ENCODE results near the gene ZCCHC9. TPM values are rescaled to one million over a fixed set of nuclear protein-coding genes. Genes with fewer than 3 reads are reported as not detected.

The ZCCHC9 gene
- total and polyA plus RNA-seq, 9 donors: 14.7 to 27.8 (median 20.7) TPM

GRCh38 chr5:81353189-81353588 lies 51.8 kb downstream of the ZCCHC9 start:
- Histone ChIP-seq H3K4me1 (ENCODE audit: insufficient read depth) (no peaks in the 10 kb centered on the region), H3K27ac (no peak overlapping the region), H3K9me3 (no peaks in the 10 kb centered on the region), H3K27me3 (no peaks in the 10 kb centered on the region), H3K36me3 (no peaks in the 10 kb centered on the region), H3K4me3 (no peak overlapping the region)
- 62 to 70% (median 64%) methylated on average over 5 of the region's 5 CpGs for whole genome bisulfite sequencing, 3 donors
- intact Hi-C loops (cut with DNase I): no loop called here
- DNase-seq: no peak
- TF ChIP-seq POLR2A (IDR thresholded peaks at IDR 0.05) (no peak), CTCF (IDR thresholded peaks at IDR 0.05) (no peak), EP300 (IDR thresholded peaks at IDR 0.05) (no peak)

GRCh38 chr5:81354093-81354492 lies 52.7 kb downstream of the ZCCHC9 start:
- Histone ChIP-seq H3K4me3 (no peak overlapping the region), H3K27ac (no peak overlapping the region), H3K36me3 (no peaks in the 10 kb centered on the region), H3K4me1 (ENCODE audit: insufficient read depth) (no peaks in the 10 kb centered on the region), H3K27me3 (no peaks in the 10 kb centered on the region), H3K9me3 (no peaks in the 10 kb centered on the region)
- TF ChIP-seq POLR2A (IDR thresholded peaks at IDR 0.05) (no peak), CTCF (IDR thresholded peaks at IDR 0.05) (no peak)
- intact Hi-C loops (cut with DNase I): no loop called here
- 75 to 82% (median 82%) methylated on average over 2 of the region's 2 CpGs for WGBS, 3 donors
- DNase-seq: no peak

- H3K27ac ChIP-seq: no peak overlapping the region
- no peaks in the 10 kb centered on the region for H3K36me3 ChIP-seq
- DNase-seq: no peak
- H3K27me3 ChIP-seq: no peaks in the 10 kb centered on the region
- 81 to 82% (median 82%) methylated on average over 11 of the region's 11 CpGs for WGBS, 3 donors
- no peak overlapping the region for H3K4me3 ChIP-seq
- intact Hi-C loops (cut with DNase I): no loop called here
- H3K9me3 ChIP-seq: no peaks in the 10 kb centered on the region
- no peaks in the 10 kb centered on the region for H3K4me1 ChIP-seq (ENCODE audit: insufficient read depth)
- no peak for TF ChIP-seq CTCF (IDR thresholded peaks at IDR 0.05)
- TF ChIP-seq EP300 (IDR thresholded peaks at IDR 0.05): no peak
- no peak for TF ChIP-seq POLR2A (IDR thresholded peaks at IDR 0.05)
Observed at GRCh38 chr5:81355291-81356251, 54.2 kb downstream of the ZCCHC9 start.

- H3K9me3 ChIP-seq: no peaks in the 10 kb centered on the region
- intact Hi-C loops (cut with DNase I): no loop called here
- no peaks in the 10 kb centered on the region for H3K36me3 ChIP-seq
- H3K4me1 ChIP-seq (ENCODE audit: insufficient read depth): no peaks in the 10 kb centered on the region
- no peak for TF ChIP-seq EP300 (IDR thresholded peaks at IDR 0.05)
- no peak for TF ChIP-seq CTCF (IDR thresholded peaks at IDR 0.05)
- no peak for TF ChIP-seq POLR2A (IDR thresholded peaks at IDR 0.05)
- no peak overlapping the region for H3K27ac ChIP-seq
- H3K4me3 ChIP-seq: no peak overlapping the region
- 49 to 56% (median 55%) methylated on average over 5 of the region's 5 CpGs for WGBS, 3 donors
- no peak for DNase-seq
- H3K27me3 ChIP-seq: no peaks in the 10 kb centered on the region
Observed at GRCh38 chr5:81359108-81359507, 57.7 kb downstream of the ZCCHC9 start.

All from ovary (tissue), 9 donors.